ENCODE measurements around the gene COQ10B.

DNA sequence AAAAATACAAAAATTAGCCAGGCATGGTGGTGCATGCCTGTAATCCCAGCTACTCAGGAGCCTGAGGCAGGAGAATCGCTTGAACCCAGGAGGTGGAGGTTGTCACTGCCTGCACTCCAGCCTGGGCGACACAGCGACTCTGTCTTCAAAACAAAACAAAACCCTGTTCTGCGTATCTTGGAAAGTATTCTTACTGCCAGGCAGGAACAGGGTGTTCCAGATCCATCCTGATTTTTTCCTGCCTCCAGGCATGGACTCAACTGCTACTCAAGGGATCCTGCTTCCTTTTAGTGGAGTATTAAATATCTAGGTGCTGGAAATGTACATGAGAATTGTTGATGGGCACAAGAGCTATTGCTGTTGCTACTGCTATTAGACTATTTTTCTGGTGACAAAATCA, 34.0 kb downstream of the COQ10B start:
- TF ChIP-seq, protein P1, sequence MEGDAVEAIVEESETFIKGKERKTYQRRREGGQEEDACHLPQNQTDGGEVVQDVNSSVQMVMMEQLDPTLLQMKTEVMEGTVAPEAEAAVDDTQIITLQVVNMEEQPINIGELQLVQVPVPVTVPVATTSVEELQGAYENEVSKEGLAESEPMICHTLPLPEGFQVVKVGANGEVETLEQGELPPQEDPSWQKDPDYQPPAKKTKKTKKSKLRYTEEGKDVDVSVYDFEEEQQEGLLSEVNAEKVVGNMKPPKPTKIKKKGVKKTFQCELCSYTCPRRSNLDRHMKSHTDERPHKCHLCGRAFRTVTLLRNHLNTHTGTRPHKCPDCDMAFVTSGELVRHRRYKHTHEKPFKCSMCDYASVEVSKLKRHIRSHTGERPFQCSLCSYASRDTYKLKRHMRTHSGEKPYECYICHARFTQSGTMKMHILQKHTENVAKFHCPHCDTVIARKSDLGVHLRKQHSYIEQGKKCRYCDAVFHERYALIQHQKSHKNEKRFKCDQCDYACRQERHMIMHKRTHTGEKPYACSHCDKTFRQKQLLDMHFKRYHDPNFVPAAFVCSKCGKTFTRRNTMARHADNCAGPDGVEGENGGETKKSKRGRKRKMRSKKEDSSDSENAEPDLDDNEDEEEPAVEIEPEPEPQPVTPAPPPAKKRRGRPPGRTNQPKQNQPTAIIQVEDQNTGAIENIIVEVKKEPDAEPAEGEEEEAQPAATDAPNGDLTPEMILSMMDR (conservative IDR thresholded peaks at IDR 0.05; ENCODE audit: low read depth, low read length): no peak
- no peak for TF ChIP-seq EZH2phosphoT487 (IDR thresholded peaks at IDR 0.05; ENCODE audit: borderline replicate concordance, low read length)
- TF ChIP-seq EZH2 (IDR thresholded peaks at IDR 0.05; ENCODE audit: low read length, unreplicated experiment): no peak
